ENCODE data around the gene TSHZ3. TPM values are rescaled to one million over a fixed set of nuclear protein-coding genes. Genes with fewer than 3 reads are reported as not detected.
A peak's percentile ranks its signal among the peaks of the same experiment; 100 is the strongest.

TSHZ3 gene
- total RNA-seq, 1 donor from 2014 or later = 17.0 TPM

DNA sequence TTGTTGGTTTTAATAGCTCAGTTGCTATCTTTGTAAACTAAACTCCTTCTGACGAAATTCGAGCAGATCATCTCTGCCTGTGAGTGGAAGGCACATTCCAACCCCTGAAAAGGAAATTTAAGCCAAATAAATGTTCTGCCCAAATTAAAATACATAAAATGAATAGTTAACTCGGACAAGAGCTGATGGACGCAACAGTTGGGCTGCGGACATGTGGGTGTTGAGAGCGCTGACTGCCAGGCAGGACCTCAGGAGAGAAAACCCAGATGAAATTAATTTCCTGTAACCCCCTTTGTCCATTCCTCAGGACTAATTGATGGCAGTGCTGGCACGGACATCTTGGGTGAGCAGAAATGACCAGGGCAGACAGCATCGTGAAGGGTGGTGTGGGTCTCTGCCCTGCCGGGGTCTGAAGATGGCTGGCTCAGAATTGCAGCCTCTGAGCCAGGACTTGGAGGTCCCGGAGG is 86.5 kb downstream of the TSHZ3 start:
- peaks cover 23% of the 10 kb centered on the region for H3K4me1 Mint-ChIP-seq (ENCODE audit: low read depth)
- no peak for DNase-seq (ENCODE audit: low spot score)
- H3K27me3 Mint-ChIP-seq (ENCODE audit: low read depth) = no peaks in the 10 kb centered on the region
- TF ChIP-seq, protein P1, sequence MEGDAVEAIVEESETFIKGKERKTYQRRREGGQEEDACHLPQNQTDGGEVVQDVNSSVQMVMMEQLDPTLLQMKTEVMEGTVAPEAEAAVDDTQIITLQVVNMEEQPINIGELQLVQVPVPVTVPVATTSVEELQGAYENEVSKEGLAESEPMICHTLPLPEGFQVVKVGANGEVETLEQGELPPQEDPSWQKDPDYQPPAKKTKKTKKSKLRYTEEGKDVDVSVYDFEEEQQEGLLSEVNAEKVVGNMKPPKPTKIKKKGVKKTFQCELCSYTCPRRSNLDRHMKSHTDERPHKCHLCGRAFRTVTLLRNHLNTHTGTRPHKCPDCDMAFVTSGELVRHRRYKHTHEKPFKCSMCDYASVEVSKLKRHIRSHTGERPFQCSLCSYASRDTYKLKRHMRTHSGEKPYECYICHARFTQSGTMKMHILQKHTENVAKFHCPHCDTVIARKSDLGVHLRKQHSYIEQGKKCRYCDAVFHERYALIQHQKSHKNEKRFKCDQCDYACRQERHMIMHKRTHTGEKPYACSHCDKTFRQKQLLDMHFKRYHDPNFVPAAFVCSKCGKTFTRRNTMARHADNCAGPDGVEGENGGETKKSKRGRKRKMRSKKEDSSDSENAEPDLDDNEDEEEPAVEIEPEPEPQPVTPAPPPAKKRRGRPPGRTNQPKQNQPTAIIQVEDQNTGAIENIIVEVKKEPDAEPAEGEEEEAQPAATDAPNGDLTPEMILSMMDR (IDR thresholded peaks at IDR 0.05) = no peak
- H3K27ac Mint-ChIP-seq (ENCODE audit: unreplicated experiment) = peak overlapping the region; percentile 64
- no peaks in the 10 kb centered on the region for H3K9me3 Mint-ChIP-seq (ENCODE audit: low read depth)
- H3K36me3 Mint-ChIP-seq (ENCODE audit: low read depth) = no peaks in the 10 kb centered on the region
- H3K4me3 Mint-ChIP-seq (ENCODE audit: unreplicated experiment) = peak overlapping the region; percentile 34

DNA sequence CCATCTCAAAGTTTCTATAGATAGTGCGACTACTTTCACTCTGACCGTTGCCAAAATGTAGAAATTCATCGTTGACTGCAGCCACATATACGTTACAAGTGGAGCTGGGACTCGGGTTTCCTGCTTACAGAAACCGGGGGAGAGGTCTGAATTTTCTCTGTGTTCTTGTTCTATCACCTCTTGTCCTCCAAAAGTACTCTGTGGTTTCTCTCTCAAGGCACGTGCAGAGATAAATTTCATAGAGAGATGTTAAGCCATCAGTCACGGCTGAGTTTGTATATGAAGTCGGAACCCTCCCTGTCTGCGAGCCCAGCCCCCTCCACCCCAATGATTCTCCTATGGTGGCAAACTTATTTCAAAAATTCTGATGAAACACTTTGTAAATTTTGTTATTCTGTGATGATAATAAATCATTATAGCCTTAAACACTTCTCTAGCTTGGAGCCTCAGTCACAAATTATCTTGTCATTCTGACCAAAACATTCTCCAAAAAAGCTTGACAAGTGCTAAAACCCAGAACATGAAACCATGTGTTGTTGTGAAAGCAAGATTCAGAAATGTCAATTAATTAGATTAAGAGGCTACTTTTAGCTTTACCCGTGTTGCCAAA is 87.5 kb downstream of the TSHZ3 start:
- TF ChIP-seq, protein P1 (IDR thresholded peaks at IDR 0.05) = no peak
- peak overlapping the region; percentile 20 for H3K4me3 Mint-ChIP-seq (ENCODE audit: unreplicated experiment)
- H3K27me3 Mint-ChIP-seq (ENCODE audit: low read depth) = no peaks in the 10 kb centered on the region
- H3K4me1 Mint-ChIP-seq (ENCODE audit: low read depth) = peaks cover 23% of the 10 kb centered on the region
- no peaks in the 10 kb centered on the region for H3K36me3 Mint-ChIP-seq (ENCODE audit: low read depth)
- peak overlapping the region; percentile 53 for H3K27ac Mint-ChIP-seq (ENCODE audit: unreplicated experiment)
- no peaks in the 10 kb centered on the region for H3K9me3 Mint-ChIP-seq (ENCODE audit: low read depth)
- DNase-seq (ENCODE audit: low spot score) = no peak

GRCh38 chr19:31261019-31261602 is 88.1 kb downstream of the TSHZ3 start:
- Mint-ChIP-seq H3K36me3 (ENCODE audit: low read depth) (no peaks in the 10 kb centered on the region), H3K4me3 (ENCODE audit: unreplicated experiment) (no peak overlapping the region), H3K4me1 (ENCODE audit: low read depth) (peaks cover 23% of the 10 kb centered on the region), H3K27ac (ENCODE audit: unreplicated experiment) (peak overlapping the region; percentile 53), H3K9me3 (ENCODE audit: low read depth) (no peaks in the 10 kb centered on the region), H3K27me3 (ENCODE audit: low read depth) (no peaks in the 10 kb centered on the region)
- DNase-seq (ENCODE audit: low spot score) = no peak
- TF ChIP-seq, protein P1 (IDR thresholded peaks at IDR 0.05) = no peak

DNA sequence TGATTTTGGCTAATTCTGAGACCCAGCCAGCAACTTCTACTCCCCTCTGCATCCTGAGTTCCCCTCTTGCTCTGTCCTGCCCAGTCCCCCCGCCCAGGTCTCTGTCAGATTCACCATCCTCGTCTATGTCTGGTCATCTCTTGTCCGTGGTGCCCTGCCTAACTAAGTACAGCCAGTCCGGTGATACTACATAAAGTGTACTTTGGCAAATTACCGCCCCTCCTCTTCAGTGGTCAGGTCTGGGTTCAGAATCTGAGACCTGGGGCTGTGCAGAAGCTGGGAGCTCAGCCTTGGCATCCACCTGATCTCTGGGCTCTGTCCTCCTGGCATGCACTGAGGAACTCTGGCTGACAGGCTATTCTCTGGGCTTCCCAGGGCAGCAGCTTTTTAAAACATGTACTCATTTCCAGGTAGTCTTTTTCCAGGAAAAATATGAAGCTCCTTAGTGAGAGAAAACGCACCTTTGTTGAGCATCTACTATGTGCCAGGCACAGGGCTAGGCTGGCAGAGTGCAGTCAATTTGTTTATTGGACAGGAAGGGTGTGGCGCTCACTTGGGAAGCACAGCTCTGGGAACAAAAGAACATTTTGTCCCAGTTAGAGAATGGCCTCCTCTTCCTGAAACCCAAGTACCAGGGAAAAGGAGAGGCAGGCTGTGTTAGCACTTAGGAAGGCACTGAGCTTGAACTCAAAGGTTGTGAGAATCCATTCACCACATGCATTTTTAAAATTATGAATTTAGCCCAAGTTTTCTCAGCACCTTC is 88.9 kb downstream of the TSHZ3 start:
- Mint-ChIP-seq H3K4me1 (ENCODE audit: low read depth) (peaks cover 23% of the 10 kb centered on the region), H3K9me3 (ENCODE audit: low read depth) (no peaks in the 10 kb centered on the region), H3K36me3 (ENCODE audit: low read depth) (no peaks in the 10 kb centered on the region), H3K27ac (ENCODE audit: unreplicated experiment) (no peak overlapping the region), H3K27me3 (ENCODE audit: low read depth) (no peaks in the 10 kb centered on the region), H3K4me3 (ENCODE audit: unreplicated experiment) (no peak overlapping the region)
- TF ChIP-seq, protein P1 (IDR thresholded peaks at IDR 0.05) = no peak
- DNase-seq (ENCODE audit: low spot score) = no peak

- Mint-ChIP-seq H3K9me3 (ENCODE audit: low read depth) (no peaks in the 10 kb centered on the region), H3K27me3 (ENCODE audit: low read depth) (no peaks in the 10 kb centered on the region), H3K27ac (ENCODE audit: unreplicated experiment) (no peak overlapping the region), H3K4me1 (ENCODE audit: low read depth) (peaks cover 28% of the 10 kb centered on the region), H3K36me3 (ENCODE audit: low read depth) (no peaks in the 10 kb centered on the region), H3K4me3 (ENCODE audit: unreplicated experiment) (no peak overlapping the region)
- DNase-seq (ENCODE audit: low spot score) = no peak
- TF ChIP-seq, protein P1 (IDR thresholded peaks at IDR 0.05) = no peak
Observed at GRCh38 chr19:31258211-31259052, 90.8 kb downstream of the TSHZ3 start.

All from chondrocyte (in vitro differentiated cells).